ENCODE measurements around the gene COLEC11.

COLEC11 gene

DNA sequence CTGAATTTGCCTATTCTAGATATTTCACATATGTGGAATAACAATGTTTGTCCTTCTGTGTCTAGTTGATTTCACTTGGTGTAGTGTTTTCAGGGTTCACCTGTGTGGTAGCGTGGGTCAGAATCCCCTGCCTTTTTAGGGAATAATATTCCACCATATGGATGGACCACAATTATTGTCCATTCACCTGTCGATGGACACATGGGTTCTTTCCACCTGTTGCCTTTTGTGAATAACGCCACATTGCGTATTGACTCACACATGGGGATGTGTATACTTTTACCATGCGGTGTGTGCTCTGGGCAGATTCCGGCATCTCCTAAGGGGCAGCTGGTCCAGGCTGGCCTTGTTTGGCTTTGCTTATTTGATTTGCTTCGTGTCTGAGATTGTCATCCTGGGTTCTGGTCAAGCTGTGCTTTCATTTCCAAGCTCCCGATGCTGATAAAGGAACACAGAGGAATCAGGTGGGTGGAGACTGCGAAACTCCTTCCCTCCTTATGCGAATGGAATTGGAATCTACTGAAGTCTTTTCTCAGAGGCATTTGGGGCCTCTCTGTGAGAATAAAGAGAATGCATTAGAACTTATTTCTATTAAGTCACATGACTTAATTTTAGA lies 44.2 kb downstream of the COLEC11 start:
- DNase-seq (ENCODE audit: low spot score), result no peak
- in situ Hi-C loops (cut with MboI; ENCODE audit: low sequenced_read_pairs, unreplicated experiment), result no loop called here
- TF ChIP-seq, protein P1, sequence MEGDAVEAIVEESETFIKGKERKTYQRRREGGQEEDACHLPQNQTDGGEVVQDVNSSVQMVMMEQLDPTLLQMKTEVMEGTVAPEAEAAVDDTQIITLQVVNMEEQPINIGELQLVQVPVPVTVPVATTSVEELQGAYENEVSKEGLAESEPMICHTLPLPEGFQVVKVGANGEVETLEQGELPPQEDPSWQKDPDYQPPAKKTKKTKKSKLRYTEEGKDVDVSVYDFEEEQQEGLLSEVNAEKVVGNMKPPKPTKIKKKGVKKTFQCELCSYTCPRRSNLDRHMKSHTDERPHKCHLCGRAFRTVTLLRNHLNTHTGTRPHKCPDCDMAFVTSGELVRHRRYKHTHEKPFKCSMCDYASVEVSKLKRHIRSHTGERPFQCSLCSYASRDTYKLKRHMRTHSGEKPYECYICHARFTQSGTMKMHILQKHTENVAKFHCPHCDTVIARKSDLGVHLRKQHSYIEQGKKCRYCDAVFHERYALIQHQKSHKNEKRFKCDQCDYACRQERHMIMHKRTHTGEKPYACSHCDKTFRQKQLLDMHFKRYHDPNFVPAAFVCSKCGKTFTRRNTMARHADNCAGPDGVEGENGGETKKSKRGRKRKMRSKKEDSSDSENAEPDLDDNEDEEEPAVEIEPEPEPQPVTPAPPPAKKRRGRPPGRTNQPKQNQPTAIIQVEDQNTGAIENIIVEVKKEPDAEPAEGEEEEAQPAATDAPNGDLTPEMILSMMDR (IDR thresholded peaks at IDR 0.05; ENCODE audit: borderline replicate concordance, control extremely low read depth, extremely low read depth, insufficient read depth, missing control alignments), result no peak

DNA sequence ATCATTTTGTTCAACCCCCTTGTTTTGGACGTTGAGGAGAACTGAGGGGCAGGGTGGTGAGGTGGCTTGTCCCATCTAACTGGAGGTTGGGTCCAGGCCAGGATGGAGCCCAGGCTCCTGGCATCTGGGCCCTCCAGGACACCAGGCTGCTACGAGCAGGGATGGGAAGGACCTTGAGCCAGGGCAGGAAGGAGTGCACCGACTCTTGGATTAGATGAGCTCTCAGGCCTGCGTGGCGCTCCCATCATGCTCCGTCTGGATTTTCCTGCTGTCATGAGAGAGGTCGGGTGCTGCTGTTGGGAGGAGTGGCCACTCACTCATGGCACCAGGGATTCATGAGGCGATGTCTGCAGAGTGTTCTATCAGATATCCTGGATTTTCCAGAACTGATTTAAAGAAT lies 44.7 kb downstream of the COLEC11 start:
- in situ Hi-C loops (cut with MboI; ENCODE audit: low sequenced_read_pairs, unreplicated experiment), result no loop called here
- DNase-seq (ENCODE audit: low spot score), result no peak
- TF ChIP-seq, protein P1 (IDR thresholded peaks at IDR 0.05; ENCODE audit: borderline replicate concordance, control extremely low read depth, extremely low read depth, insufficient read depth, missing control alignments), result no peak

DNA sequence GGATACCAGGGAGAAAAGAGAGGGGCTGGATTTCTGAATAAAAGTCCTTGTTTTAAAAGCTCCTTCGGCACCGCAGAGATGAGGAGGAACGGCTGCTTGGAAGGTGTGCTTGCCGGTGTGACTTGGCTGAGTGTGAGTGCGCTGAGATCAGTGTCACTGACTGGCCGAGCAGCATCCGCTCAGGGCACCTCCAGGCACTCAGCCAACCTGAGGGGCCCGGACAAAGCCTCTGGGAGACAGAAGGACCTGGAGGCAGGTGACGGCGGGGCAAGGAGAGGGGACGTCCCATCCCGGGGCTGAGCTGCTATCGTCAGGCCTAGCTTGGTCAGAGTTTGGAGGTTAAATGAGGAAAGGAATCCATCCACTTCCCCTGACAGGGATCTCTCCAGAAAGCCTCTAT lies 46.3 kb downstream of the COLEC11 start:
- DNase-seq (ENCODE audit: low spot score), result no peak
- in situ Hi-C loops (cut with MboI; ENCODE audit: low sequenced_read_pairs, unreplicated experiment), result no loop called here
- TF ChIP-seq, protein P1 (IDR thresholded peaks at IDR 0.05; ENCODE audit: borderline replicate concordance, control extremely low read depth, extremely low read depth, insufficient read depth, missing control alignments), result no peak

DNA sequence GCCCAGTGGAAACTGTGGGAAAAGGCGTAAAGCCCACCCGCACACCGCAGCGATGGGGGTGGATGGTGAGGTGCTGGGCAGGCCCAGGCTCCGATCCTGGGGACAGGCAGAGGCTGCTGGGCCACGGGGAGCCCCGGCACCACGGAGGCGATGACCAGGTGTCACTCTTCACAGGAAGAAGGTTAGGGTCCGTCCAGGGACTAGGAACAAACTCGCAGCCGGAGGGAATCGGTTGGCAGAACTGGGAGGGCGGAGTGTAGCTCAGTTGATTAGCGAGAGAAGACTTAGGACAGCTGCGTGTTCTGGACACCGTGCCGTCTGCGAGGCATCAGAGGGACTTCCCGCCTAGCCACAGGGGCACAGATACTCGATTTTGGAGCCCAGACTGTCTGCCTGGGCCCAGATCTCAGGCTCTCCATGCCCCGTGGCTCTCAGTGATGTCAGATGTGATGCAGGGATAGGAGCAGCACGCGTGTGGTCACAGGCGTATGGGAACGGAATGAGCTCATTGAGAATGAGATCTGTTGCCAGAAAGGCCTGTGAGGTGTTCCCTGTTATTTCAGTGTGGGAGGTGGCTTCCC lies 47.0 kb downstream of the COLEC11 start:
- TF ChIP-seq, protein P1 (IDR thresholded peaks at IDR 0.05; ENCODE audit: borderline replicate concordance, control extremely low read depth, extremely low read depth, insufficient read depth, missing control alignments), result no peak
- no peak for DNase-seq (ENCODE audit: low spot score)
- in situ Hi-C loops (cut with MboI; ENCODE audit: low sequenced_read_pairs, unreplicated experiment), result no loop called here

DNA sequence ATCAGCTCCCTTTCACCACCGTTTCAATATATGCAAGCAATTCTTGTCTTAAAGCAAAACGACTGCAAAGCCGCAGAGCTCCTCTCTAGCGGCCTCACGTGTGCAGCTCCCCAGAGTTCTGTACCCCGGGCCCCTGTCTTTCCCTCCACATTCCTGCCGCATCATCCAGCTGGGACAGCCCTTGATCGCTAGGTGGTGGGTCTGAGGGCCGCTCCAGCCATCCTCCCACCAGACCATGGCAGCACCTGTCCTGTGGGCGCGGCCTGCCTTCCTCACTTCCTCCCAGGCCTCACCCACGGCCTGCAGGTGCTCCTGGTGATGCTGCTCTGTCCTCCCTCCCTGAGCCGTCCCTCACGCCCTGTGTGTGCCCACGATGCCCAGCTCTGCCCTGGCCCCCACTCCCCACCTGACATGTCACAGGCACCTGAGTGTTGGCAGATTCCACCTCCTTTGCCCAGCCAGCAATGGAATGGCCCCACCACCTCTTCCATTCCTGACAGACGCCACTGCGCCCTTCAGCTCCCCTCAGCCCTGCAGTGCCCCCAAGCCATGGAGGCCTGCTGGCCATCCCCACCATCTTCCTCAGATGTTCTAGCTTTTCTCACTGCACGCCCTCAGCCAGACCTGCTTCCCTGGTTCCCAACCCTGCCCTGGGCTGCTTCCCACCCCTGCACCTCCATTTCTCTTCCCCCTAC lies 47.8 kb downstream of the COLEC11 start:
- TF ChIP-seq, protein P1 (IDR thresholded peaks at IDR 0.05; ENCODE audit: borderline replicate concordance, control extremely low read depth, extremely low read depth, insufficient read depth, missing control alignments), result no peak
- no peak for DNase-seq (ENCODE audit: low spot score)
- in situ Hi-C loops (cut with MboI; ENCODE audit: low sequenced_read_pairs, unreplicated experiment), result no loop called here

DNA sequence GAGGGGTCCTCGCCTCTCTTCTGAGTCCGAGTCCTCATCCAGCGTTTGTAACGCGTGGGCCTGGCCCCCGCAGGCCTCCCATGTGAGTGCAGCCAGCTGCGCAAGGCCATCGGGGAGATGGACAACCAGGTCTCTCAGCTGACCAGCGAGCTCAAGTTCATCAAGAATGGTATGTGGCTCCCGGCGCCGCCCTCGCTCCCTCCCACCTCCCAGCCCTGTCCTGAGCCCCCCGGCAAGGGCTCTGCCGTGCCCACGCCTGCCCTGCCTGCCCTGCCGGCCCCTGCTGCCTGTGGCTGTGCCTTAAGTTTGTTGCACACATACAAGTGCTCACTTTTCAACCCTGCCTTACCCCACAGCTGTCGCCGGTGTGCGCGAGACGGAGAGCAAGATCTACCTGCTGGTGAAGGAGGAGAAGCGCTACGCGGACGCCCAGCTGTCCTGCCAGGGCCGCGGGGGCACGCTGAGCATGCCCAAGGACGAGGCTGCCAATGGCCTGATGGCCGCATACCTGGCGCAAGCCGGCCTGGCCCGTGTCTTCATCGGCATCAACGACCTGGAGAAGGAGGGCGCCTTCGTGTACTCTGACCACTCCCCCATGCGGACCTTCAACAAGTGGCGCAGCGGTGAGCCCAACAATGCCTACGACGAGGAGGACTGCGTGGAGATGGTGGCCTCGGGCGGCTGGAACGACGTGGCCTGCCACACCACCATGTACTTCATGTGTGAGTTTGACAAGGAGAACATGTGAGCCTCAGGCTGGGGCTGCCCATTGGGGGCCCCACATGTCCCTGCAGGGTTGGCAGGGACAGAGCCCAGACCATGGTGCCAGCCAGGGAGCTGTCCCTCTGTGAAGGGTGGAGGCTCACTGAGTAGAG lies 48.7 kb downstream of the COLEC11 start:
- TF ChIP-seq, protein P1 (IDR thresholded peaks at IDR 0.05; ENCODE audit: borderline replicate concordance, control extremely low read depth, extremely low read depth, insufficient read depth, missing control alignments), result no peak
- in situ Hi-C loops (cut with MboI; ENCODE audit: low sequenced_read_pairs, unreplicated experiment), result no loop called here
- no peak for DNase-seq (ENCODE audit: low spot score)
